Erythroblast (primary cell): Measurements from ENCODE around the gene ERGIC3.

ENCODE experiments used
- DNase-seq, 2 experiments: peaks; one replicate each; lab custom pipeline; 2025; lab: John Stamatoyannopoulos, UW
- GATA1 ChIP-seq: IDR thresholded peaks from 2 replicates; pipeline ENCODE4 v1.6.1; 2011; ENCODE audit warnings: low read depth, mild to moderate bottlenecking, control low read depth, low read length, moderate library complexity
- POLR2A ChIP-seq: IDR thresholded peaks from 2 replicates; pipeline ENCODE4 v1.6.1; 2011; ENCODE audit warnings: mild to moderate bottlenecking, low read length

The ERGIC3 gene

DNA sequence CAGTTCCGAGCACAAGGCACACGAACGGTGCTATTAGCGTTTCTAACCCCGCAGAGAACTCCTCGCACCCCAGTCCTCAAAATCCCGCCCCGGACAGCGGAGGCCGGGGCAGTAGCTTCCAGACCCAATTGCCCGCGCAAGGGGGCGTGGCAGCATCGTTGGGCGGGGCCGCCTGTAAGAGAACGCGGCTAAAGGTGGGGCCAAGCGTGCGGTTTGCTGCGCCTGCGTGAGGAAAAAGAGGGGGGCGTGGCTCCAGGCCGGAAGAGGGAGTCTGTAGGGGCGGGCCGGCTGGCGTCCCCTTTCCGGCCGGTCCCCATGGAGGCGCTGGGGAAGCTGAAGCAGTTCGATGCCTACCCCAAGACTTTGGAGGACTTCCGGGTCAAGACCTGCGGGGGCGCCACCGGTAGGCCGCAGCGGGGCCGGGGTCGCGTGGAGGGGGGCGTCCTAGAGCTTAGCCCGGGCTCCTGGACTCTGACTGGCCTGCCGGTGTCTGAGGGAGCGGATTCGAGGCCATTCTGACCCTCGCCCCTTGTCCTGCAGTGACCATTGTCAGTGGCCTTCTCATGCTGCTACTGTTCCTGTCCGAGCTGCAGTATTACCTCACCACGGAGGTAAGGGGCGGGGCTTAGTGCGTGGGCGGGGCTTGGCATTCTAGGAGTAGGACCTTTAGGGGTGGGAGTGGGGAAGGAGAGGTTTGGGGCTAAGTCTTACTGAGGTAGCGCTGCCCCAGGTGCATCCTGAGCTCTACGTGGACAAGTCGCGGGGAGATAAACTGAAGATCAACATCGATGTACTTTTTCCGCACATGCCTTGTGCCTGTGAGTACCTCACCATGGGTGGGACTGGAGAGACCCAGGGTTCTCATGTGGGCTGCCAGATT lies at the start of gene ERGIC3:
Gene ERGIC3, plus strand, starts transcription at position 296 of the 880 bp plus-strand sequence. Its CDS starts 20 bp downstream, at position 316.
- TF ChIP-seq POLR2A = peak; percentile 68
- TF ChIP-seq GATA1 = no peak
- peak; percentile 97 to 99 for DNase-seq

- DNase-seq = no peak
- TF ChIP-seq POLR2A (no peak), GATA1 (no peak)
These were observed 49.5 kb upstream of the ERGIC3 start for GRCh38 chr20:35492352-35492751.

DNA sequence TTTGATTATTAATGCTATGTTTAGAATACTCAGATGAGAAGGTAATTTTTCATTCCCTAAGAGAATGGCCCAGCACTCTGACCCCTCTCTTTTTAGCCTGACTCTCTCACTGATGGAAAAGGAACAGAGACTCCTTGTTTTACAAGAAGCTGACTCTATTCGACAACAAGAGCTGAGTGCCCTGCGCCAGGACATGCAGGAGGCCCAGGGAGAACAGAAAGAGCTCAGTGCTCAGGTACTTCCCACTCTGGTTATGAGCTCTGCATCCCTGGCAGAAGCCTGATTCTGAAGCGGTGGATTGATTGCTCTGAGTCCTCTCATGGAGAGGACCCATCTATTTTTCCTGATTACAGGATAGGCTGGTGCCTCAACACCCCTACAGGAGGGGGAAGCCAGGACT lies 45.4 kb upstream of the ERGIC3 start:
- no peak for DNase-seq
- TF ChIP-seq POLR2A (no peak), GATA1 (no peak)

GRCh38 chr20:35497320-35497719 lies 44.6 kb upstream of the ERGIC3 start:
- TF ChIP-seq GATA1 = no peak
- TF ChIP-seq POLR2A = no peak
- DNase-seq = no peak

DNA sequence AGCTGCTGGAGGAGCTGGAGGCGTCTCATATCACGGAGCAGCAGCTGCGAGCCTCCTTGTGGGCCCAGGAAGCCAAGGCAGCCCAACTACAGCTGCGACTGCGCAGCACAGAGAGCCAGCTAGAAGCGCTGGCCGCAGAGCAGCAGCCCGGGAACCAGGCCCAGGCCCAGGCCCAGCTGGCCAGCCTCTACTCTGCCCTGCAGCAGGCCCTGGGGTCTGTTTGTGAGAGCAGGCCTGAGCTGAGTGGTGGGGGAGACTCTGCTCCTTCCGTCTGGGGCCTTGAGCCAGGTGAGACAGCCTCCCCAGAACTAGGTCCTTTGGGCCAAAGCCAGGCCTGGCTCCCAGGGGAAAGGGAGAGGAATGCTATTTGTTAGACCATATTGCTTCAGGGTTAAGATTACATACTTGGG lies 44.1 kb upstream of the ERGIC3 start:
- DNase-seq = no peak
- no peak for TF ChIP-seq GATA1
- no peak for TF ChIP-seq POLR2A

DNA sequence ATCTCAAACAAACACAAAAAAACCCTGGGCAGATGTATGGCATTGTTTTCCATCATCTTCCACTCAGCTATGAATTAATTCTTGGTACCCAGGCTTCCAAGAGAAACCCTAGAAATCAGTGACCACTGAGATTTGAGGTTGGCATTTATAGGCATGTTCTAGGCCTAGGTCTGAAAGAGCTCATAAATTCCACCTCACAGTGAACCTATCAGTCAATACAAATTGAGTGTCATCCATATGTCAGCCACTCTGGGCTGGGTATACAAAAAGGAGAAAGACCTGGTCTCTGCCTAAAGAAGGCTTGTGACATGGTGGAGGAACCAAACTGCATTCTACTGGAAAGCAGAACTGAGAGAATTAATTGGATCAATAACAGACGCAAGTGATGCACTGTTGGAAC lies 42.6 kb upstream of the ERGIC3 start:
- TF ChIP-seq GATA1 = no peak
- no peak for TF ChIP-seq POLR2A
- no peak for DNase-seq

DNA sequence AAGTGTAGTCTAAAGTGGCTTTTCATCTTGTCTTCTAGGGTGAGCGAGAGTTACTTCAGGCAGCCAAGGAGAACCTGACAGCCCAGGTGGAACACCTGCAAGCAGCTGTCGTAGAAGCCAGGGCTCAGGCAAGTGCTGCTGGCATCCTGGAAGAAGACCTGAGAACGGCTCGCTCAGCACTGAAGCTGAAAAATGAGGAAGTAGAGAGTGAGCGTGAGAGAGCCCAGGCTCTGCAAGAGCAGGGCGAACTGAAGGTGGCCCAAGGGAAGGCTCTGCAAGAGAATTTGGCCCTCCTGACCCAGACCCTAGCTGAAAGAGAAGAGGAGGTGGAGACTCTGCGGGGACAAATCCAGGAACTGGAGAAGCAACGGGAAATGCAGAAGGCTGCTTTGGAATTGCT lies 39.5 kb upstream of the ERGIC3 start:
- TF ChIP-seq GATA1 (no peak), POLR2A (no peak)

DNA sequence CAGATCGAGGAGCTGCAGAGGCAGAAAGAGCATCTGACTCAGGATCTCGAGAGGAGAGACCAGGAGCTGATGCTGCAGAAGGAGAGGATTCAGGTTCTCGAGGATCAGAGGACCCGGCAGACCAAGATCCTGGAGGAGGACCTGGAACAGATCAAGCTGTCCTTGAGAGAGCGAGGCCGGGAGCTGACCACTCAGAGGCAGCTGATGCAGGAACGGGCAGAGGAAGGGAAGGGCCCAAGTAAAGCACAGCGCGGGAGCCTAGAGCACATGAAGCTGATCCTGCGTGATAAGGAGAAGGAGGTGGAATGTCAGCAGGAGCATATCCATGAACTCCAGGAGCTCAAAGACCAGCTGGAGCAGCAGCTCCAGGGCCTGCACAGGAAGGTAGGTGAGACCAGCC lies 38.6 kb upstream of the ERGIC3 start:
- TF ChIP-seq POLR2A (no peak), GATA1 (no peak)
- DNase-seq = no peak

More for the DNA sequence above, 39.5 kb upstream of the ERGIC3 start:
- DNase-seq = no peak

DNA sequence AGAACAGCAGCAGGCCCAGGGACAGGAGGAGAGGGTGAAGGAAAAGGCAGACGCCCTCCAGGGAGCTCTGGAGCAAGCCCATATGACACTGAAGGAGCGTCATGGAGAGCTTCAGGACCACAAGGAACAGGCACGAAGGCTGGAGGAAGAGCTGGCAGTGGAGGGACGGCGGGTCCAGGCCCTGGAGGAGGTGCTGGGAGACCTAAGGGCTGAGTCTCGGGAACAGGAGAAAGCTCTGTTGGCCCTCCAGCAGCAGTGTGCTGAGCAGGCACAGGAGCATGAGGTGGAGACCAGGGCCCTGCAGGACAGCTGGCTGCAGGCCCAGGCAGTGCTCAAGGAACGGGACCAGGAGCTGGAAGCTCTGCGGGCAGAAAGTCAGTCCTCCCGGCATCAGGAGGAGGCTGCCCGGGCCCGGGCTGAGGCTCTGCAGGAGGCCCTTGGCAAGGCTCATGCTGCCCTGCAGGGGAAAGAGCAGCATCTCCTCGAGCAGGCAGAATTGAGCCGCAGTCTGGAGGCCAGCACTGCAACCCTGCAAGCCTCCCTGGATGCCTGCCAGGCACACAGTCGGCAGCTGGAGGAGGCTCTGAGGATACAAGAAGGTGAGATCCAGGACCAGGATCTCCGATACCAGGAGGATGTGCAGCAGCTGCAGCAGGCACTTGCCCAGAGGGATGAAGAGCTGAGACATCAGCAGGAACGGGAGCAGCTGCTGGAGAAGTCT lies 37.9 kb upstream of the ERGIC3 start:
- TF ChIP-seq POLR2A (no peak), GATA1 (no peak)
- DNase-seq = no peak

GRCh38 chr20:35504751-35505150 lies 37.1 kb upstream of the ERGIC3 start:
- TF ChIP-seq POLR2A (no peak), GATA1 (no peak)
- no peak for DNase-seq

DNA sequence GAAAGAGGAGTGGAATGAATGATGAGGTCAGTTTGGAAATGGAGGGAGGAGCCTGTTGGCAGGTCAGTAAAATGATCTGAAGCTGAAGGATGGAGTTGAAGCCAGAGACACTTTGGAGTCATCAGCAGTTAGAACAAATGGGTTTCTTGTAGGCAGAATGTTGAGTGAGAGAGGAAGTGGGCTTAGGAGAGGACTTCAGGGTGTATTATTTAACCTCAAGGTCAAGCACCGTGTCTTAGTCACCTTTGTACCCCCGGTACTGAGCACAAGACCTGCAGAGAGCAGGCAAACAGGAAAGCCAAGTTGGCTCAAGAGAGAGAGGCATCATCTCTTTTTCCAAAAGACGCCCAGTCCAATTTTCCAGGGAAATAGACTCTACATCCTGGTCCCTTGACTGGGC lies 35.7 kb upstream of the ERGIC3 start:
- TF ChIP-seq GATA1 (no peak), POLR2A (no peak)
- no peak for DNase-seq

- TF ChIP-seq POLR2A = no peak
- TF ChIP-seq GATA1 = no peak
- no peak for DNase-seq
These were observed 34.8 kb upstream of the ERGIC3 start for GRCh38 chr20:35506872-35507638.

DNA sequence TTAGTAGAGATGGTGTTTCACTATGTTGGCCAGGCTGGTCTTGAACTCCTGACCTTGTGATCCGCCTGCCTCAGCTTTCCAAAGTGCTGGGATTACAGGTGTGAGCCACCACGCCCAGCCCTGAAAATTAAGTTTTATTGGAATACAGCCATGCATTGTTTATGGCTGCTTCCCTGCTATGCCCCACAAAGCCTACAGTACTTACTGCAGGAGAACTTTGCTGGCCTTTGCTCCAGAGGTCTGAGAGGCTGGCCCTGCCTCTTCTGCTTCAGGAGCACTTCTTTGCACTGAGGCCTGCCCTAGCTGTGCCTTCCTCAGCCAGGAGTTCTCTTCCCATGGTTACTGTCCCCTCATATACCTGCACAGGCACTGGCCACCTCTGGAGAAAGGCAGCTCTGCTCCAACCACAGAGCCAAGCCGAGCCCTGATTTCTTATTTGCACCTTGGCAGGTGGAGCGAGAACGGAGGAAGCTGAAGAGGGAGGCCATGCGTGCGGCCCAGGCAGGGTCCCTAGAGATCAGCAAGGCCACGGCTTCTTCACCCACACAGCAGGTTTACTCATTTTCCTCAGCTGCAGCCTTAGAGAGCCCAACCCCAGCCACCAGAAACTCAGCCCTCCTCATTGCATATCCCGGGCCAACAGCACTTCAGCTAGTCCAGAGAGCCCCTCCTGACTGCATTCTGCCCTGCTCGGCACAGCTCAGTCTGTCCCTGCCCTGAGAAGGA lies 33.2 kb upstream of the ERGIC3 start:
- TF ChIP-seq POLR2A (no peak), GATA1 (no peak)
- DNase-seq = no peak
